Fibroblast of villous mesenchyme (primary cell): Measurements from ENCODE around the gene CLASP1. TPM values are rescaled to one million over a fixed set of nuclear protein-coding genes. Genes with fewer than 3 reads are reported as not detected.
A peak's percentile ranks its signal among the peaks of the same experiment; 100 is the strongest.

Experiments
- DNase-seq: peaks from one replicate; pipeline ENCODE4 v3.0.0-alpha.2; 2010; ENCODE audit warnings: low read depth
- H3K4me3 ChIP-seq: 2 replicates; pipeline ENCODE4 v1.5.1; 2011; ENCODE audit warnings: low read depth, mild to moderate bottlenecking, low read length
- CTCF ChIP-seq: IDR thresholded peaks from 2 replicates; pipeline ENCODE4 v1.5.1; 2012; ENCODE audit warnings: low read depth, mild to moderate bottlenecking, low read length; ENCODE audit not compliant: insufficient read depth
- total RNA-seq: library from RNA; depleted of rRNA; stranded (reverse); fragments of >200 nt; gene quantifications from 2 replicates; pipeline ENCODE4 v1.2.3, GENCODE V29; 2012

The CLASP1 gene
- total RNA-seq, 1 donor, result 58.3 TPM

- no peak overlapping the region for H3K4me3 ChIP-seq
- DNase-seq, result no peak
- TF ChIP-seq CTCF, result no peak
These were observed 156.9 kb downstream of the CLASP1 start for GRCh38 chr2:121492409-121492808.

- no peak for TF ChIP-seq CTCF
- no peak overlapping the region for H3K4me3 ChIP-seq
- DNase-seq, result no peak
These were observed 157.7 kb downstream of the CLASP1 start for GRCh38 chr2:121491518-121491917.

- no peak for TF ChIP-seq CTCF
- H3K4me3 ChIP-seq, result no peak overlapping the region
- DNase-seq, result no peak
These were observed 158.6 kb downstream of the CLASP1 start for GRCh38 chr2:121490584-121491133.

GRCh38 chr2:121489911-121490583 is 159.2 kb downstream of the CLASP1 start:
- no peak overlapping the region for H3K4me3 ChIP-seq
- TF ChIP-seq CTCF, result no peak
- DNase-seq, result peak; percentile 68

GRCh38 chr2:121489284-121489683 is 160.0 kb downstream of the CLASP1 start:
- TF ChIP-seq CTCF, result no peak
- H3K4me3 ChIP-seq, result no peak overlapping the region
- DNase-seq, result peak; percentile 65

GRCh38 chr2:121486191-121486790 is 163.0 kb downstream of the CLASP1 start:
- no peak for TF ChIP-seq CTCF
- H3K4me3 ChIP-seq, result no peak overlapping the region
- DNase-seq, result no peak
